SJSA1 (cell line): Measurements from ENCODE around the gene ZIC4. TPM values are rescaled to one million over a fixed set of nuclear protein-coding genes. Genes with fewer than 3 reads are reported as not detected.

Source experiments
- DNase-seq, 2 experiments: peaks; one replicate each; pipeline ENCODE4 v3.0.0-alpha.2; 2015 to 2020; ENCODE audit warnings: low spot score in 2 of 2, low read depth in 1 of 2
- H3K27ac ChIP-seq: fragments of 250-450 bp; sonication (Bioruptor Pico); 2 replicates; pipeline ENCODE4 v1.5.1; 2020; ENCODE audit warnings: mild to moderate bottlenecking, moderate library complexity
- H3K27me3 ChIP-seq: fragments of 250-450 bp; sonication (Bioruptor Pico); replicated peaks from 2 replicates; pipeline ENCODE4 v1.5.1; 2020; ENCODE audit warnings: mild to moderate bottlenecking, moderate library complexity
- H3K36me3 ChIP-seq: fragments of 250-450 bp; sonication (Bioruptor Pico); 2 replicates; pipeline ENCODE4 v1.5.1; 2020; ENCODE audit warnings: mild to moderate bottlenecking
- H3K4me1 ChIP-seq: fragments of 250-450 bp; sonication (Bioruptor Pico); replicated peaks from 2 replicates; pipeline ENCODE4 v1.6.1; 2021; ENCODE audit warnings: mild to moderate bottlenecking
- H3K4me3 ChIP-seq: fragments of 250-450 bp; sonication (Bioruptor Pico); 2 replicates; pipeline ENCODE4 v1.5.1; 2020; ENCODE audit warnings: mild to moderate bottlenecking
- H3K9me3 ChIP-seq: fragments of 250-450 bp; sonication (Bioruptor Pico); replicated peaks from 2 replicates; pipeline ENCODE4 v1.5.1; 2020; ENCODE audit warnings: mild to moderate bottlenecking
- total RNA-seq: library from RNA; depleted of rRNA; stranded (reverse); fragments of >200 nt; shearing (Covaris generic); gene quantifications from 2 replicates; pipeline ENCODE4 v1.2.3, GENCODE V29; 2014

The ZIC4 gene
- total RNA-seq, 1 experiment from 2014 or later: 1.5 TPM

- Histone ChIP-seq H3K27ac (no peak overlapping the region), H3K27me3 (no peaks in the 10 kb centered on the region), H3K36me3 (no peaks in the 10 kb centered on the region), H3K4me1 (peaks cover 3% of the 10 kb centered on the region; the same call in 1 of the 2 replicates), H3K4me3 (no peak overlapping the region), H3K9me3 (no peaks in the 10 kb centered on the region)
- no peak for DNase-seq
These were observed 9.0 kb downstream of the ZIC4 start for GRCh38 chr3:147397155-147397874.

- no peak for DNase-seq
- H3K9me3 ChIP-seq: no peaks in the 10 kb centered on the region
- peaks cover 3% of the 10 kb centered on the region; the same call in 1 of the 2 replicates for H3K4me1 ChIP-seq
- no peaks in the 10 kb centered on the region for H3K36me3 ChIP-seq
- no peak overlapping the region for H3K4me3 ChIP-seq
- H3K27me3 ChIP-seq: no peaks in the 10 kb centered on the region
- no peak overlapping the region for H3K27ac ChIP-seq
These were observed 9.7 kb downstream of the ZIC4 start for GRCh38 chr3:147396712-147397046.

- Histone ChIP-seq H3K27ac (no peak overlapping the region), H3K27me3 (no peaks in the 10 kb centered on the region), H3K9me3 (no peaks in the 10 kb centered on the region), H3K36me3 (no peaks in the 10 kb centered on the region), H3K4me3 (no peak overlapping the region), H3K4me1 (peaks cover 3% of the 10 kb centered on the region; the same call in 1 of the 2 replicates)
- no peak for DNase-seq
These were observed 10.2 kb downstream of the ZIC4 start for GRCh38 chr3:147395899-147396711.

GRCh38 chr3:147394884-147395225 lies 11.5 kb downstream of the ZIC4 start:
- H3K36me3 ChIP-seq: no peaks in the 10 kb centered on the region
- no peak overlapping the region; the same call in 1 of the 2 replicates for H3K27ac ChIP-seq
- no peaks in the 10 kb centered on the region for H3K27me3 ChIP-seq
- peak overlapping the region; percentile 52 for H3K4me3 ChIP-seq
- no peaks in the 10 kb centered on the region for H3K9me3 ChIP-seq
- DNase-seq: peak in 1 of 2 experiments; percentile 6
- H3K4me1 ChIP-seq: peaks cover 3% of the 10 kb centered on the region; the same call in 1 of the 2 replicates

- Histone ChIP-seq H3K4me3 (peak overlapping the region; percentile 52), H3K27me3 (no peaks in the 10 kb centered on the region), H3K9me3 (no peaks in the 10 kb centered on the region), H3K4me1 (peaks cover 3% of the 10 kb centered on the region; the same call in 1 of the 2 replicates), H3K27ac (peak overlapping the region; percentile 84), H3K36me3 (no peaks in the 10 kb centered on the region)
- DNase-seq: peak in 1 of 2 experiments; percentile 44
These were observed 12.1 kb downstream of the ZIC4 start for GRCh38 chr3:147393943-147394883.

- Histone ChIP-seq H3K27me3 (no peaks in the 10 kb centered on the region), H3K27ac (peak overlapping the region; percentile 84), H3K4me1 (peaks cover 3% of the 10 kb centered on the region; the same call in 1 of the 2 replicates), H3K9me3 (no peaks in the 10 kb centered on the region), H3K36me3 (no peaks in the 10 kb centered on the region), H3K4me3 (peak overlapping the region; percentile 52)
- DNase-seq: peak in 1 of 2 experiments; percentile 58
These were observed 12.9 kb downstream of the ZIC4 start for GRCh38 chr3:147393261-147393942.

GRCh38 chr3:147392625-147392946 lies 13.8 kb downstream of the ZIC4 start:
- Histone ChIP-seq H3K4me1 (peaks cover 3% of the 10 kb centered on the region; the same call in 1 of the 2 replicates), H3K9me3 (no peaks in the 10 kb centered on the region), H3K36me3 (no peaks in the 10 kb centered on the region), H3K27ac (no peak overlapping the region), H3K27me3 (no peaks in the 10 kb centered on the region), H3K4me3 (peak overlapping the region; percentile 52)
- DNase-seq: no peak

GRCh38 chr3:147391781-147392624 lies 14.3 kb downstream of the ZIC4 start:
- Histone ChIP-seq H3K9me3 (no peaks in the 10 kb centered on the region), H3K4me3 (peak overlapping the region; percentile 52)

GRCh38 chr3:147390589-147391569 lies 15.5 kb downstream of the ZIC4 start:
- no peaks in the 10 kb centered on the region for H3K27me3 ChIP-seq
- peaks cover 3% of the 10 kb centered on the region; the same call in 1 of the 2 replicates for H3K4me1 ChIP-seq
- no peak for DNase-seq
- no peak overlapping the region for H3K27ac ChIP-seq
- no peaks in the 10 kb centered on the region for H3K36me3 ChIP-seq
- no peak overlapping the region for H3K4me3 ChIP-seq
- H3K9me3 ChIP-seq: no peaks in the 10 kb centered on the region

More at GRCh38 chr3:147391781-147392624, 14.3 kb downstream of the ZIC4 start:
- Histone ChIP-seq H3K27ac (no peak overlapping the region), H3K27me3 (no peaks in the 10 kb centered on the region), H3K4me1 (peaks cover 3% of the 10 kb centered on the region; the same call in 1 of the 2 replicates), H3K36me3 (no peaks in the 10 kb centered on the region)
- peak; percentile 54 to 74 for DNase-seq

- H3K4me3 ChIP-seq: no peak overlapping the region
- H3K27me3 ChIP-seq: no peaks in the 10 kb centered on the region
- DNase-seq: no peak
- H3K9me3 ChIP-seq: no peaks in the 10 kb centered on the region
- no peaks in the 10 kb centered on the region for H3K36me3 ChIP-seq
- H3K27ac ChIP-seq: no peak overlapping the region
- peaks cover 2% of the 10 kb centered on the region; the same call in 1 of the 2 replicates for H3K4me1 ChIP-seq
These were observed 16.6 kb downstream of the ZIC4 start for GRCh38 chr3:147389717-147390116.

- Histone ChIP-seq H3K27ac (no peak overlapping the region), H3K4me3 (no peak overlapping the region), H3K36me3 (no peaks in the 10 kb centered on the region), H3K27me3 (no peaks in the 10 kb centered on the region), H3K9me3 (no peaks in the 10 kb centered on the region), H3K4me1 (no peaks in the 10 kb centered on the region)
- no peak for DNase-seq
These were observed 17.4 kb downstream of the ZIC4 start for GRCh38 chr3:147388700-147389580.
